ENCODE results near the gene TRMO.

- TF ChIP-seq CTCF (IDR thresholded peaks at IDR 0.05 in 4 of 5, conservative IDR thresholded peaks at IDR 0.05 in 1 of 5): peak; percentile 34 to 69 (median 57)
- TF ChIP-seq POLR2A (IDR thresholded peaks at IDR 0.05): no peak
Measured at GRCh38 chr9:97900738-97901565, 21.3 kb downstream of the TRMO start.

Data from gastrocnemius medialis (tissue), 4 donors.